Stomach (tissue), 4 donors: ENCODE data around the gene CHURC1.

Experiments used
- CTCF ChIP-seq, 7 experiments: fragments of 450-650 bp in 4 of 7; fragments of 200-600 bp in 3 of 7; sonication (generic) in 3 of 7; IDR thresholded peaks; one replicate each; pipeline ENCODE4 v1.5.1; 2016 to 2019; ENCODE audit warnings: antibody characterized with exemption in 7 of 7, control low read depth in 2 of 7, mild to moderate bottlenecking in 1 of 7
- EP300 ChIP-seq: sonication (generic); formaldehyde crosslinking; IDR thresholded peaks from one replicate; pipeline ENCODE4 v1.6.1; 2017; ENCODE audit warnings: antibody characterized with exemption
- POLR2A ChIP-seq, 4 donors: fragments of 450-650 bp; IDR thresholded peaks; one replicate each; pipeline ENCODE4 v1.6.1; 2016; ENCODE audit warnings: antibody characterized with exemption in 4 of 4, control low read depth in 2 of 4, mild to moderate bottlenecking in 1 of 4, moderate library complexity in 1 of 4
- POLR2AphosphoS5 ChIP-seq, 3 donors: sonication (generic); formaldehyde crosslinking; IDR thresholded peaks; one replicate each; pipeline ENCODE4 v1.6.1; 2016; ENCODE audit warnings: antibody characterized with exemption in 3 of 3

GRCh38 chr14:64875350-64875749, 38.9 kb upstream of the CHURC1 start:
- no peak for TF ChIP-seq POLR2A (IDR thresholded peaks at IDR 0.05)
- no peak for TF ChIP-seq CTCF (IDR thresholded peaks at IDR 0.05)
- TF ChIP-seq EP300, result no peak
- no peak for TF ChIP-seq POLR2AphosphoS5 (IDR thresholded peaks at IDR 0.05)
